CD4-positive, alpha-beta T cell (primary cell): Measurements from ENCODE around the gene CFAP141. TPM values are rescaled to one million over a fixed set of nuclear protein-coding genes. Genes with fewer than 3 reads are reported as not detected.

Experiments used
- ATAC-seq: fragments of 200-7000 bp; cut with Tn5 transposase; one replicate; pipeline ENCODE4 v1.10.0; 2022; ENCODE audit warnings: mild to moderate bottlenecking; ENCODE audit not compliant: poor library complexity
- CTCF ChIA-PET: fragments of 350-600 bp; sonication (Branson Sonifier 250); formaldehyde crosslinking; loops from one replicate; lab custom pipeline; 2021; ENCODE audit warnings: antibody characterized with exemption, inconsistent platforms; lab: Charles Lee
- POLR2A ChIA-PET: fragments of 350-600 bp; sonication (Branson Sonifier 250); formaldehyde crosslinking; loops from one replicate; lab custom pipeline; 2021; ENCODE audit warnings: antibody characterized with exemption, inconsistent platforms; lab: Charles Lee
- DNase-seq, 14 experiments: peaks; one replicate each; pipeline ENCODE4 v3.0.0-alpha.2; 2013 to 2020; ENCODE audit warnings: mixed read lengths in 2 of 14
- H3K27ac ChIP-seq, 2 donors: one replicate each; pipeline versions ENCODE4 v1.5.1 to v1.7.0; 2013; ENCODE audit warnings: low read length in 2 of 2, low read depth in 1 of 2, mild to moderate bottlenecking in 1 of 2
- H3K27me3 ChIP-seq, 2 experiments: 1 replicate in 1 of 2; 2 replicates in 1 of 2; pipeline versions ENCODE4 v1.6.1 to v1.7.0; 2013; ENCODE audit warnings: low read length in 2 of 2, control low read depth in 1 of 2, mild to moderate bottlenecking in 1 of 2, moderate library complexity in 1 of 2; ENCODE audit not compliant: insufficient read depth in 2 of 2, control insufficient read depth in 1 of 2
- H3K36me3 ChIP-seq: one replicate; pipeline ENCODE4 v1.6.1; 2013; ENCODE audit warnings: low read length, control low read depth; ENCODE audit not compliant: insufficient read depth
- H3K4me1 ChIP-seq: one replicate; pipeline ENCODE4 v1.6.1; 2013; ENCODE audit warnings: low read length, control low read depth; ENCODE audit not compliant: insufficient read depth
- H3K4me3 ChIP-seq: one replicate; pipeline ENCODE4 v1.5.1; 2013; ENCODE audit warnings: mild to moderate bottlenecking, low read length, moderate library complexity
- H3K9me3 ChIP-seq, 2 experiments: 1 replicate in 1 of 2; 2 replicates in 1 of 2; pipeline versions ENCODE4 v1.6.1 to v1.7.0; 2013; ENCODE audit warnings: low read length in 2 of 2, mild to moderate bottlenecking in 2 of 2, control low read depth in 1 of 2, moderate library complexity in 1 of 2; ENCODE audit not compliant: control insufficient read depth in 1 of 2, insufficient read depth in 1 of 2
- H3K27ac Mint-ChIP-seq: one replicate; pipeline ENCODE4 v1.8.0; 2020; ENCODE audit warnings: mixed read lengths
- H3K27me3 Mint-ChIP-seq: one replicate; pipeline ENCODE4 v1.8.0; 2021; ENCODE audit warnings: mixed read lengths
- H3K36me3 Mint-ChIP-seq: one replicate; pipeline ENCODE4 v1.8.0; 2021; ENCODE audit warnings: low read depth, mixed read lengths
- H3K4me1 Mint-ChIP-seq: one replicate; pipeline ENCODE4 v1.8.0; 2021; ENCODE audit warnings: low read depth, mixed read lengths
- H3K4me3 Mint-ChIP-seq: one replicate; pipeline ENCODE4 v1.8.0; 2020; ENCODE audit warnings: mild to moderate bottlenecking, mixed read lengths
- H3K9me3 Mint-ChIP-seq: one replicate; pipeline ENCODE4 v1.8.0; 2020; ENCODE audit warnings: mixed read lengths
- CTCF ChIP-seq: fragments of 200-600 bp; IDR thresholded peaks from one replicate; pipeline ENCODE4 v1.8.0; 2022; ENCODE audit warnings: antibody characterized with exemption, mild to moderate bottlenecking
- intact Hi-C, 2 experiments: fragments of 100-400 bp; cut with DNase I in 1 of 2; cut with micrococcal nuclease in 1 of 2; formaldehyde crosslinking; loops; one replicate each; pipeline versions ENCODE4 v1.15.1 to v1.9.0; 2023 to 2025; cut with DNase I, micrococcal nuclease
- total RNA-seq, 174 experiments: library from RNA in 2 of 174; stranded (reverse) in 2 of 174; gene quantifications; one replicate each; pipeline ENCODE4 v1.2.3 and lab custom pipeline; 2021 to 2026

Gene CFAP141
- total RNA-seq, 2 experiments from 2014 or later = not detected

- CTCF ChIA-PET = interaction anchor here (0.5 kb wide), 1 partner anchor 85 kb away, joined by 3 read pairs; no protein-coding TSS in a partner anchor
Measured at GRCh38 chr1:154186177-154186576, 20.0 kb downstream of the CFAP141 start.

GRCh38 chr1:154183046-154183915 is 22.9 kb downstream of the CFAP141 start:
- intact Hi-C loops = loop anchor here (1.0 to 2.0 kb wide), 3 partner anchors 37 to 192 kb away; partner anchors contain the start of genes HAX1 (in 1 of the 2), RPS27 (in 1 of the 2) and UBAP2L (in 1 of the 2)
- Mint-ChIP-seq H3K4me3 (peak overlapping the region; percentile 97), H3K4me1 (peaks cover 54% of the 10 kb centered on the region), H3K27me3 (peaks cover 5% of the 10 kb centered on the region), H3K9me3 (no peaks in the 10 kb centered on the region), H3K36me3 (peaks cover 41% of the 10 kb centered on the region), H3K27ac (peak overlapping the region; percentile 96)
- Histone ChIP-seq H3K4me1 (peaks cover 46% of the 10 kb centered on the region), H3K4me3 (peak overlapping the region; percentile 88), H3K27ac (peak overlapping the region; percentile 90 to 93), H3K36me3 (peaks cover 15% of the 10 kb centered on the region), H3K27me3 (no peaks in the 10 kb centered on the region), H3K9me3 (no peaks in the 10 kb centered on the region)
- ChIA-PET CTCF (interaction anchor here (1.5 kb wide), 1 partner anchor 9 kb away, joined by 4 read pairs; no protein-coding TSS in a partner anchor), POLR2A (interaction anchor here (0.7 to 3.6 kb wide), 4 partner anchors 25 to 216 kb away, joined by 3 to 41 read pairs (median 14); partner anchors contain the start of genes CREB3L4 and RPS27)
- no peak for TF ChIP-seq CTCF
- DNase-seq (peak; percentile 85 to 96 (median 92)), ATAC-seq (peak; percentile 78)

More at GRCh38 chr1:154186177-154186576, 20.0 kb downstream of the CFAP141 start:
- peak overlapping the region; percentile 42 for H3K4me3 Mint-ChIP-seq
- intact Hi-C loops = loop anchor here (1.0 to 2.0 kb wide), 2 partner anchors 86 to 149 kb away; partner anchors contain the start of gene HAX1 (in 1 of the 2)
- H3K27me3 ChIP-seq = no peaks in the 10 kb centered on the region
- H3K27ac Mint-ChIP-seq = peak overlapping the region; percentile 45
- peak; percentile 50 for TF ChIP-seq CTCF
- H3K36me3 ChIP-seq = no peaks in the 10 kb centered on the region
- no peaks in the 10 kb centered on the region for H3K9me3 ChIP-seq
- no peak overlapping the region for H3K27ac ChIP-seq
- POLR2A ChIA-PET = no interaction called here
- no peaks in the 10 kb centered on the region for H3K9me3 Mint-ChIP-seq
- H3K27me3 Mint-ChIP-seq = peaks cover 5% of the 10 kb centered on the region
- H3K4me1 ChIP-seq = peaks cover 18% of the 10 kb centered on the region
- no peak for ATAC-seq
- no peak overlapping the region for H3K4me3 ChIP-seq
- DNase-seq = peak; percentile 36 to 81 (median 58)
- H3K36me3 Mint-ChIP-seq = peaks cover 19% of the 10 kb centered on the region
- H3K4me1 Mint-ChIP-seq = peaks cover 26% of the 10 kb centered on the region

- peaks cover 15% of the 10 kb centered on the region for H3K36me3 ChIP-seq
- peak overlapping the region; percentile 88 for H3K4me3 ChIP-seq
- peaks cover 54% of the 10 kb centered on the region for H3K4me1 ChIP-seq
- intact Hi-C loops = loop anchor here (1.0 to 2.0 kb wide), 5 partner anchors 24 to 192 kb away; partner anchors contain the start of genes UBAP2L (in 2 of the 2), HAX1 (in 1 of the 2) and RPS27 (in 1 of the 2)
- Mint-ChIP-seq H3K9me3 (no peaks in the 10 kb centered on the region), H3K36me3 (peaks cover 49% of the 10 kb centered on the region), H3K4me3 (peak overlapping the region; percentile 97), H3K4me1 (peaks cover 62% of the 10 kb centered on the region), H3K27ac (peak overlapping the region; percentile 96), H3K27me3 (no peaks in the 10 kb centered on the region)
- ChIA-PET POLR2A (interaction anchor here (0.7 to 3.6 kb wide), 7 partner anchors 24 to 215 kb away, joined by 3 to 41 read pairs (median 4); partner anchors contain the start of genes CREB3L4, RPS27 and UBAP2L), CTCF (interaction anchor here (1.5 kb wide), 1 partner anchor 9 kb away, joined by 4 read pairs; no protein-coding TSS in a partner anchor)
- DNase-seq = peak; percentile 13 to 85 (median 56)
- H3K27ac ChIP-seq = peak overlapping the region; percentile 90 to 93
- no peak for TF ChIP-seq CTCF
- no peaks in the 10 kb centered on the region for H3K9me3 ChIP-seq
- peak; percentile 48 for ATAC-seq
- H3K27me3 ChIP-seq = no peaks in the 10 kb centered on the region
Measured at GRCh38 chr1:154182344-154183045, 23.6 kb downstream of the CFAP141 start.
